HG02970 (cell line): ENCODE measurements around the gene PIK3AP1.
"Not testable (repeated sequence)": the region's sequence is repeated elsewhere in the genome, so short reads cannot be mapped to it uniquely, and the experiment has no call there.

Source experiments
- ATAC-seq: cut with Tn5 transposase; IDR thresholded peaks from one replicate; pipeline ENCODE4 v1.9.1; 2021; ENCODE audit warnings: mild to moderate bottlenecking, moderate library complexity, moderate number of reproducible peaks; ENCODE audit not compliant: unreplicated experiment, low FRiP score

PIK3AP1 gene

GRCh38 chr10:96585736-96586418 lies 134.4 kb downstream of the PIK3AP1 start:
- ATAC-seq: no peak

- no peak for ATAC-seq
Observed at GRCh38 chr10:96584474-96584873, 135.8 kb downstream of the PIK3AP1 start.

GRCh38 chr10:96584035-96584434 lies 136.3 kb downstream of the PIK3AP1 start:
- ATAC-seq: no peak

- ATAC-seq: no peak
Observed at GRCh38 chr10:96579133-96579532, 141.2 kb downstream of the PIK3AP1 start.

GRCh38 chr10:96578633-96579032 lies 141.7 kb downstream of the PIK3AP1 start:
- no peak for ATAC-seq

- no peak for ATAC-seq
Observed at GRCh38 chr10:96578022-96578421, 142.3 kb downstream of the PIK3AP1 start.

- no peak for ATAC-seq
Observed at GRCh38 chr10:96577069-96577468, 143.2 kb downstream of the PIK3AP1 start.

- ATAC-seq: no peak
Observed at GRCh38 chr10:96576277-96576980, 143.9 kb downstream of the PIK3AP1 start.

- not testable (repeated sequence) for ATAC-seq
Observed at GRCh38 chr10:96574564-96574963, 145.8 kb downstream of the PIK3AP1 start.

GRCh38 chr10:96573036-96573435 lies 147.3 kb downstream of the PIK3AP1 start:
- ATAC-seq: no peak

GRCh38 chr10:96570983-96571964 lies 149.0 kb downstream of the PIK3AP1 start:
- no peak for ATAC-seq

GRCh38 chr10:96570511-96570910 lies 149.8 kb downstream of the PIK3AP1 start:
- ATAC-seq: no peak

- ATAC-seq: no peak
Observed at GRCh38 chr10:96568402-96568801, 151.9 kb downstream of the PIK3AP1 start.

- no peak for ATAC-seq
Observed at GRCh38 chr10:96565774-96566173, 154.5 kb downstream of the PIK3AP1 start.

- ATAC-seq: no peak
Observed at GRCh38 chr10:96560966-96561887, 159.1 kb downstream of the PIK3AP1 start.

- no peak for ATAC-seq
Observed at GRCh38 chr10:96560489-96560888, 159.8 kb downstream of the PIK3AP1 start.

GRCh38 chr10:96556003-96556402 lies 164.3 kb downstream of the PIK3AP1 start:
- ATAC-seq: no peak

- no peak for ATAC-seq
Observed at GRCh38 chr10:96555330-96555729, 165.0 kb downstream of the PIK3AP1 start.

- no peak for ATAC-seq
Observed at GRCh38 chr10:96548589-96548988, 171.7 kb downstream of the PIK3AP1 start.

- ATAC-seq: not testable (repeated sequence)
Observed at GRCh38 chr10:96545558-96545957, 174.8 kb downstream of the PIK3AP1 start.
